Hematopoietic multipotent progenitor cell treated with erythropoietin and hydrocortisone succinate and interleukin-3 and kit ligand, for 8 days (in vitro differentiated cells): Measurements from ENCODE around the gene HTN1.
"Not testable (repeated sequence)": the region's sequence is repeated elsewhere in the genome, so short reads cannot be mapped to it uniquely, and the experiment has no call there.

Experiments used
- DNase-seq: peaks from one replicate; pipeline ENCODE4 v3.0.0-alpha.2; 2015

HTN1 gene

DNA sequence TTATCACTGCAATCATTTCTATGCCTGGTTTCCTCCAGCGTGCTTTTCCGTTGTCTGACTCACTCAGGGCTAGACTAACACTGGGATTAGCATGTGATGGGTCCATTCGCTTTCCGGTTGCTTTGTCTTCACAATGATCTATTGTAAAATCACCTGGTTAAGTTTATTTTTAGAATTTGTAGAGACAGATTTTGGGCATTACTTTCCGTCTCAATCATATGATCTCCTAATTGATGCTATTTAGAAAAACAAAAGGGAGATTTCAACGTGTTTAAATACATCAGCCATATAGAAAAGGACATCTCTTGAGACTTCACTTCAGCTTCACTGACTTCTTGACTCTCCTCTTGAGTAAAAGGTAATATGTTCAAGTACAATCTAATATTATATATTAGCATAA lies at the start of gene HTN1:
HTN1 (plus strand) TSS at position 301 of the 400 bp plus-strand sequence. CDS start 2,639 bp downstream, outside the sequence.
- not testable (repeated sequence) for DNase-seq

DNA sequence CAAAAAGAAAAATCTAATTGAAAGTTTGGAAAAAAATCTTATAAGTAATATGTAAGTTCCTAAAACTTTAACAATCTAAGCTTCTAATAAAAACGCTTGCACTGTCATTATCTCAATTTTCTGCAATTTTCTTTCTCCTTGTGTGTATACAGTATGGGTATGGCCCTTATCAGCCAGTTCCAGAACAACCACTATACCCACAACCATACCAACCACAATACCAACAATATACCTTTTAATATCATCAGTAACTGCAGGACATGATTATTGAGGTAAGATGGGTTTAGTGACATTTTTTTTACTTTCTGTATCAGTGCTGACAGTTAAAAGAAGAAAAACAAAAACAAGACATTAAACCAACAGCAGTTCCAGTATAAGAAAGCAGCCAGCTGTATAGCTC lies 49.5 kb upstream of the HTN1 start:
- DNase-seq = peak; percentile 75

DNA sequence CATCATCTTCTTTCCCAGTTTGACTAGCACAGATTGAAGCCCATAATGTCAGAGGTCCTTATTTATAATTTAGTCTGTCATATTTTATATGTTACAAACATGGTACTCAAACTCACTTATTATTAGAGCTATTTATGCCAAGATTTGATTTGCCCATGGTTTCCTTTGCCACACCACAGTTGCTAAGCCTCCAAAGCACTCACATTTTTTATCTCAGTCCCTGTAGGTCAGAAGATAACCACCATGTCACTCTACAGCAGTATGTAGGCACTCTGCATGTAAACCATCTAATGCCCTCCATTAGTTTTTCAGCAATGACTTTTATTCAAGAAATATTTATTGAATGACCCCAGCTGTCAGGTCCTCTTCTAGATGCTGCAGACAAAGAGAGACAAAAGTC lies 47.7 kb upstream of the HTN1 start:
- no peak for DNase-seq

DNA sequence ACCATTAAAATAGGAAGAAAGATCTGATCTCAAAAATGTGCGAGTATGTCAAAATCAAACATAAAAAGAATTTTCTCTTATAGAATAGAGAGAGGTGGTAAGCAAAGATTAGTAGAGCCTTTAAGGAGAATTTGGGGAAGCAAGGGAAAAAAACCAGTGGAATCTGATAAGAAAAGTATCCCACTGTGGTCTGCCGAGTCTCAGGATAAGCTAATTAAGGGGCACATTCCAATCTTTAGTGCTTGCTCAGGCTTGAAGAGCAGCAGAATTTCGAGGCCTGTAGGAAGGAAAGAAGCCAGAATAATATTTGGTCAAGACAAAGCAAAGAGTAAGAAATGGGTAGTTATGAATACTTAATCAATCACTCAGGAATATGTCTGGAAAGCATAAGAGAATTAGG lies 41.5 kb upstream of the HTN1 start:
- DNase-seq = no peak

DNA sequence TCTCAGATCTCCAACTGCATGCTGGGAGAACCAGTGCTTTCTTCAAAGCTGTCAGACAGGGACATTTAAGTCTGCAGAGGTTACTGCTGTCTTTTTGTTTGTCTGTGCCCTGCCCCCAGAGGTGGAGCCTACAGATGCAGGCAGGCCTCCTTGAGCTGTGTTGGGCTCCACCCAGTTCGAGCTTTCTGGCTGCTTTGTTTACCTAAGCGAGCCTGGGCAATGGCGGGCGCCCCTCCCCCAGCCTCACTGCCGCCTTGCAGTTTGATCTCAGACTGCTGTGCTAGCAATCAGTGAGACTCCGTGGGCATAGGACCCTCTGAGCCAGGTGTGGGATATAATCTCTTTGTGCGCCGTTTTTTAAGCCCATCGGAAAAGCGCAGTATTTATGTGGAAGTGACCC lies 31.2 kb upstream of the HTN1 start:
- not testable (repeated sequence) for DNase-seq

DNA sequence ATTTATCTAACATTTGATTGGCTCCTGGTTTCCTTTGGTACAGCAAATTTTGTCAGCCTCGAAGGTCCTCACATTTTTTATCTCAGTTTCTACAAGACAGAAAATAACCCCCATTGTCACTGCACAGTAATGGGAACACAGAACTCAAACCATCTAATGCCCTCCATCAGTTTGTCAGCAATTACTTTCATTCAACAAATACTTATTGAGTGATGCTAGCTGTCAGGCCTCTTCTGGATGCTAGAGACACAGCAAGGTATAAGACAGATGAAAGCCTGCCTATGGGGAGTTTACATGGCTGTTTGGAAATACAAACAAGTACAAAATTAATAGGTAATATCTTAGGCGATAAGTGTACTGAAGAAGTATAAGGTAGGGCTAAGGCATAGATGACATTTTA lies 27.0 kb upstream of the HTN1 start:
- DNase-seq = no peak

DNA sequence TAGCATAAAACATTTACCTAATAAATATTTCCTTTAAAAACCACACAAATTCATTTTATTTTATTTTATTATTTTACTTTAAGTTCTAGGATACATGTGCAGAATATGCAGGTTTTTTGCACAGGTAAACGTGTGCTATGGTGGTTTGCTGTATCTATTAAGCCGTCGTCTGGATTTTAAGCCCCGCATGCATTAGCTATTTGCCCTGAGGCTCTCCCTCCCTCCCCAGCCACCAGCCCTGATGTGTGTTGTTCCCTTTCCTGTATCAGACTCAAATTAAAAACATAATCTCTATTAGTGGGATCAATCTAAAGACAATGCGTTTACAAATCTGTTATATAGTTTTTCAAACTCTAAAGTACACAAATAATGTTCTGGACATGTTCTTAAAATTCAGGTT lies 23.2 kb upstream of the HTN1 start:
- no peak for DNase-seq

DNA sequence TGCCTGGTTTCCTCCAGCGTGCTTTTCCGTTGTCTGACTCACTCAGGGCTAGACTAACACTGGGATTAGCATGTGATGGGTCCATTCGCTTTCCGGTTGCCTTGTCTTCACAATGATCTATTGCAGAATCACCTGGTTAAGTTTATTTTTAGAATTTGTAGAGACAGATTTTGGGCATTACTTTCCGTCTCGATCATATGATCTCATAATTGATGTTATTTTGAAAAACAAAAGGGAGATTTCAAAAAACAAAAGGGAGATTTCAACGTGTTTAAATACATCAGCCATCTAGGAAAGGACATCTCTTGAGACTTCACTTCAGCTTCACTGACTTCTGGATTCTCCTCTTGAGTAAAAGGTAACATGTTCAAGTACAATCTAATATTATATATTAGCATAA lies 22.1 kb upstream of the HTN1 start, which contains the start of gene HTN3:
HTN3 (plus strand) TSS at position 301 of the 400 bp plus-strand sequence. CDS start 2,282 bp downstream, outside the sequence.
- not testable (repeated sequence) for DNase-seq

DNA sequence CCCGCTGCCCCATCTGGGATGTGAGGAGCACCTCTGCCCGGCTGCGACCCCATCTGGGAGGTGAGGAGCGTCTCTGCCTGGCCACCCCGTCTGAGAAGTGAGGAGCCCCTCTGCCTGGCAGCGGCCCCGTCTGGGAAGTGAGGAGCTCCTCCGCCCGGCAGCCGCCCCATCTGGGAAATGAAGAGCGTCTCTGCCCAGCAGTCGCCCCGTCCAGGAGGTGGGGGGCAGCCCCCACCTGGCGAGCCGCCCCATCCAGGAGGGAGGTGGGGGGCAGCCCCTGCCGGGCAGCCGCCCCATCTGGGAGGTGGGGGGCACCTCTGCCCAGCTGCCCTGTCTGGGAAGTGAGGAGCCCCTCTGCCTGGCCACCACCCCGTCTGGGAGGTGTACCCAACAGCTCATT lies 12.7 kb upstream of the HTN1 start:
- DNase-seq = not testable (repeated sequence)

DNA sequence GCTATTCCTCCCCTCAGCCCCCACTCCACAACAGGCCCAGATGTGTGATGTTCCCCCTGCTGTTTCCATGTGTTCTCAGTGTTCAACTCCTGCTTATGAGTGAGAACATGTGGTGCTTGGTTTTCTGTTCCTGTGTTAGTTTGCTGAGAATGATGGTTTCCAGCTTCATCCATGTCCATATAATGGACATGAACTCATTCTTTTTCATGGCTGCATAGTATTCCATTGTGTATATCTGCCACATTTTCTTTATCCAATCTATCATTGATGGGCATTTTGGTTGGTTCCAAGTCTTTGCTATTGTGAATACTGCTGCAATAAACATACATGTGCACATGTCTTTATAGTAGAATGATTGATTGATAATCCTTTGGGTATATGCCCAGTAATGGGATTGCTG lies 10.3 kb upstream of the HTN1 start:
- DNase-seq = not testable (repeated sequence)

DNA sequence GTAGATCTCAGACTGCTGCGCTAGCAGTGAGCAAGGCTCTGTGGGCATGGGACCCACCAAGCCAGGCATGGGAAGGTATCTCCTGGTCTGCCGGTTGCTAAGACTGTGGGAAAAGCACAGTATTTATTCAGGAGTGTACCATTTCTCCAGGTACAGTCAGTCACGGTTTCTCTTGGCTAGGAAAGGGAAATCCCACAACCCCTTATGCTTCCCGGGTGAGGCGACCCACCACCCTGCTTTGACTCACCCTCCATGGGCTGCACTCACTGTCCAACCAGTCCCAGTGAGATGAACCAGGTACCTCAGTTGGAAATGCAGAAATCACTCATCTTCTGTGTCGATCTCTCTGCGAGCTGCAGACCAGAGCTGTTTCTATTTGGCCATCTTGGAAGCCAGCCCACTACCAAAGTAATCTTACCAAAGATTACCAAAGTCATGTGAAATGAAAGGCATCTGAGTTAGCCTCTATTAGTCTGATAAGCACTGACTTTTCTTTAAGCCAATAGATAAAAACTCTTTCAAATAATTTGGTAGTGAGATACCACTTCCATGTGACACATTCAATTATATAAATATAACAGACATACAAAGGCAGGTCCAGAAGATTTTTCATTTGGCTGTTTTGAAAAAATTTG lies 8.5 kb upstream of the HTN1 start:
- no peak for DNase-seq

DNA sequence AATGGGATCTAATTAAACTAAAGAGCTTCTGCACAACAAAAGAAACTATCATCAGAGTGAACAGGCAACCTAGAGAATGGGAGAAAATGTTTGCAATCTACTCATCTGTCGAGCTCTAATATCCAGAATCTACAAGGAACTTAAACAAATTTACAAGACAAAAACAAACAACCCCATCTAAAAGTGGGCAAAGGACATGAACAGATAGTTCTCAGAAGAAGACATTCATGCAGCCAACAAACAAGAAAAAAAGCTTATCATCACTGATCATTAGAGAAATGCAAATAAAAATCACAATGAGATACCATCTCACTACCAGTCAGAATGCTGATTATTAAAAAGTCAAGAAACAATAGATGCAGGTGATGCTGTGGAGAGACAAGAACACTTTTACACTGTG lies 6.3 kb downstream of the HTN1 start:
- DNase-seq = not testable (repeated sequence)

DNA sequence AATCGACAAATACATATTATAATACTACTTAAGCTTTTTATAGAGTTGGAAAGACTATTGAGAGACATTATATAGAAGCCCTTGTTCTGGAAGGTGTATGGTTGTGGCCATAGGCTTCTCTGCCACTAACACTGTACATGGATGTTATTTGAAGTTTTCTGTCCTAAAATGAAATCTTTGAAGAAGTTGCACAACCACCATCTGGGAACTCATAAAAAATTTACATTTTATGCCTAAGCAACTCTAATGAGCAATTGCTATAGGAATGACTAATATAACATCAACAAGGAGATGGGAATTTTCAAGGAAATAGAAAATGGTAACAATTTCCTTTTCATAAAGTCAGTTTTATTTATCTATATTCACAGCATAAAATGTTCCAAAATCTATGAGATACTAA lies 7.4 kb downstream of the HTN1 start:
- DNase-seq = no peak

DNA sequence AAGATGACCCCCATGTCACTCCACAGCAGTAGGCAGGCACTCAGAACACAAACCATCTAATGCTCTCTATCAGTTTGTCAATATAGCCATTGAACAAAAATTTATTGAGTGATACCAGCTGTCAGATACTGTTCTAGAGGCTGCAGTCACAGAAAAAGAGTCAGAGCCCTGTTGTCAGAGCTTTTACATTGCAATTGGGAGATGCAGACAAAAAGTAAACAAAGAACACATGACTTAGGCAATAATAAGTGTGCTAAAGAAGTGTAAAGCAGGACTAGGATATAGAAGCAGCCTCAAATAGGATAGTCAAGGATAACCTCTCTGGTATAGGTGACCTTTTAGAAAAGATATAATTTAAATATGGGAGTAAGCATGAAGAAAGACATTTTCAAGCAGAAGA lies 8.9 kb downstream of the HTN1 start:
- no peak for DNase-seq

DNA sequence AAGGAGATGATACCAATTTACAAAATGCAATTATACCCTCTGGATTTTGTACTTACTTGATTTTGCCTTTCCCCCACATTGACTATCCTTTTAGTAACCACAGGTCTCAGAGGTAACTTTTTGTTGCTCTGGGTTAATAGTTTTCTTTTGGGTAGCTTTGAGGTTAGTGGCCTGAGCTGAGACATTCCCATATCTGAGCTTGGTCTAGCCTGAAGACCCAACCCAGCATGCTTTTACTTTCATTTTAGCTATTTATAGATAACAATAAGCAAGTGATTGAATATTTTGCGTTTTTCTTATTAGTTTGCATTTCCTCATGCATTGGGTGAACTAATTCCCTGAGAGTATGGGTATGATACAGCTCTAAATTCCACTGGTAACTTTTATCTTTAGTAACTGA lies 11.8 kb downstream of the HTN1 start:
- no peak for DNase-seq

DNA sequence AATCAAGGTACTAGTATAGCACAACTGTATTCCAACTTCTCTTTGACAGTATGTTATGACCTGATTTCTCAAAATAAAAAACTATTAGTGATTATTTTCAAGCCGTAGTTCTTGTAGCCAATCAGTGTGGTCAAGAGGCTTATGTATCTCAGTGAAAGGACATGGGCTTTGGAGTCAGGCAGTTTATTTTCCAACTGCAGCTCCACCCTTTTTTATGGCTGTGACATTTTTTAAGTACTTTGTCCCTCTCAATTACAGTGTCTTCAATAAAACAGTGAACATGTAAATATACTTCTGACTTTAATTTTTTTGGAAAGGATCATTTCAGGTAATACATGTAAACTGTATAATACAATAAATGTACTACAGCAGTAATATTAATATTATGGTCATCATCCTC lies 30.0 kb downstream of the HTN1 start:
- DNase-seq = no peak

DNA sequence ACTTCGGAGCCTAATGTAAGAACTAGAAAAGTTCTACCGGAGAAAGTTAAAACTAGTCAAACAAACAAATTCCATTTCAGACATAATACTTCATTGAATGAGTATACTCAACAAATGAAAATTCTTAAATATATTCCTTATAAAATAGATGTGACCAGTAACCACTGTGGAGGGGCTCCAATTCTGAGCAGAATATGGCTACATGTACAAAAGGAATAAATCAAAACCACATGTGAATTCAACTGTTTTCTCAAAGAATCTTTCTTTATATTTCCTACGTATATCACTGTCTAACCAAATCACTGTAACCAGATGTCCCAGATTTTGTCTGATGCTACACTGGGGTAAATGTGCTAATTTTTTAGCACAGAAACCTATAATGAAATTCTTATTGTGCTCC lies 49.0 kb downstream of the HTN1 start:
- no peak for DNase-seq
